SK-MEL-5 (cell line): ENCODE data around the gene SPOCD1. TPM values are rescaled to one million over a fixed set of nuclear protein-coding genes. Genes with fewer than 3 reads are reported as not detected.
"Not testable (repeated sequence)": the region's sequence is repeated elsewhere in the genome, so short reads cannot be mapped to it uniquely, and the experiment has no call there.

ENCODE experiments used
- DNase-seq: peaks from one replicate; pipeline ENCODE4 v3.0.0-alpha.2; 2016; ENCODE audit warnings: low read depth, low spot score
- in situ Hi-C: cut with HindIII; loops from 2 replicates; pipeline ENCODE4 v1.10.0; 2016; ENCODE audit warnings: low sequenced_read_pairs, high pct_unique_total_duplicates, low pct_unique_long_range_greater_than_20kb
- total RNA-seq: library from RNA; depleted of rRNA; stranded (reverse); fragments of >200 nt; shearing (Covaris generic); gene quantifications from 2 replicates; pipeline ENCODE4 v1.2.3, GENCODE V29; 2014

Gene SPOCD1
- total RNA-seq, 1 experiment from 2014 or later, result 1.5 TPM

DNA sequence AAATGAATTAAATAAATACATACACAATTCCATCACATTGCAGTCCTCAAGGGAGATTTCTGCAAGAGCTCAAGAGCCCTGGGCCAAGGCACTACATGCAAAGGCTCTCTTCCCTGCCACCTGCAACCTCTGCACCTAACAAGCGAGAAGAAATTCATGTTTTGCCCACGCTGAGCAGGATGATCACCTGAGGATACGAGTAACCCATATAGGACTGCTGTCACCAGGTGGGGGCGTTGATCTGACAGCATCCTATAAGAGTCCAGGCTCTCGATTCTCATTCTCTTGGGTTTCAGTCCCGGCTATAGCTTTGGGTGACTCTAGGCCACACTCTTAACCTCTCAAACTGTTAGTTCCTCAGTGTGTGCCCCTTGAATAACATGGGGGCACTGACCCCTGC is 18.7 kb upstream of the SPOCD1 start:
- in situ Hi-C loops, result no loop called here
- DNase-seq, result no peak

DNA sequence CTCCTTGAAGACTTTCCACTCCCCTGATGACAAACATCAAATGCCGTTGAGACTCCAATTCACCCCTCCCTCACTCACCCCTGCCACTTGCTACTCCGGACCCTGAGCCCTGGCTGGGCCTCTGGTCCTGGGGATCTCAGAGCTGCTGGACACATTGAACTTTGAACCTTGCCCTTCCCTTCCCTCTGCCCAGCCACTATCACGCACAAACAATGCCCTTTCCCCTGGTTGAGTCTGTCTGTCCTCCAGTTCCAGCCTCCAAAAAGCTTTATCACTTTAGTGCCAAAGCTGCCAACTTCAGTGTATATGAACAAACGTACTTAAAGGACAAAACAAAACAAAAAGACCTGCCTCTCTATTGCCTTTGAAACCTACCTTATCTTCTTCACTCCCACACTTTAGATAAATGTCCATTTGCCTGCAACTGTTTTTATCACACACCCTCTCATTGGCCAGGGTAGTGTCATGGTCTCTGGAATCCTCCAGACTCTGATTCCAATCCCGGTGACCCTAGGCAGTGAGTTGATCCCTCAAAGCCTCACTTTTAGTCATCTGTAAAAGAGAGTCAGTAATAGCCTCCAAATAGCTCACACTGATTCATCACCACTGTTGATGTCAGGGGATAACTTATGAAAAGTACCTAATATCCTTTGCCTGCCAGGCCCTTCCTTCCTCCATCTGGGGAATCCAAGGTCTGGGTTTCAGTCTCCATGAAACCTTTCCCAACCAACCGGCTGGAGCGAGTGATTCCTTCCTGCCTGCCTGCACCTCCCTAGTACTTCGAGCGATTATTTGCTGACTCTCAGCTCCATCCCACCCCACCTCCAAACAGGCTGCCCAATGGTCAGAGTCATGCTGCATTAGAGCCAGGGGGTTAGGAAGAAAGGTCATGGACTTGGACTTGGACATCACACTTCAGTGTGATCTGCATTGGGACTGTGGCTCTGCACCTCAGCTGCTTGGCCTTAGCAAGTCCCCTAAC is 15.9 kb upstream of the SPOCD1 start:
- in situ Hi-C loops, result no loop called here
- no peak for DNase-seq

DNA sequence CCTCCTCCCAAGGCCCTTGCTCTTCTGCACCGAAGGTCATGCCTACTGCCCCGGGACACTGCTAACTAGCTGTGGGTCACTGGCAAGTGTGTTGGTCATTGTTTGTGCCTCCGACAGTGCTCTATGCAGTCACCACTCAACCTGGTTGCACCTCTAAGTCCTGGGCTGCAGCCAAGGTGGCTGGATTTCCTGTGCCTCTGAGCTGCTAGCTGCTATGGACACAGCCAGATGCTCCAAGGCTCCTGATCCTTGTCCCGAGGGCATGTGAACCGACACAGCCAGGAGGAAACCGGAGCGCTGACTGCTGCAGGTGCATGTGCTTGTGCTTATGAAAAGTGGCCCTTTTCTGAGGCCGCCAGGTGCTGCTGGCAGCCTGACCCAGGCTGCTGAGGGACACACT is 14.7 kb upstream of the SPOCD1 start:
- DNase-seq, result no peak
- in situ Hi-C loops, result no loop called here

DNA sequence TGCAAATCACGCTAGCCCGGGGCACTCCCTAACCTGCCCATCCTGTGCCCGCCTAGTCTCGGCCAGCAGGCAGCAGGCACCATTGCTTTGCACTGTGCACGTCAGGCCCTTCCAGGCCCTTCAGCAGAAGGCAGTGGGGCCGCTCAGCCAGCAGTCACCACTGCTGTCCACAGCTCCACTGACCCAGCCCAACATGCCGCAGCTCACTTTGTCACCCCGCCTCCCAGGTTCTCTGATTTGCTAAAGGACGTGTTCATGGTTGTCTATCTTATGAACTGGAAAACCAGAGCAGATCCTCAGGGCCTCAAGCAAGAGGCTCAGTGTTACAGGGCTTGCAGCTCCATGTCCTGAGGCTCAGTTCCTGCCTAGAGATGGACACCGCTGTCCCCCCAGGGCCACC is 14.2 kb upstream of the SPOCD1 start:
- in situ Hi-C loops, result no loop called here
- no peak for DNase-seq

DNA sequence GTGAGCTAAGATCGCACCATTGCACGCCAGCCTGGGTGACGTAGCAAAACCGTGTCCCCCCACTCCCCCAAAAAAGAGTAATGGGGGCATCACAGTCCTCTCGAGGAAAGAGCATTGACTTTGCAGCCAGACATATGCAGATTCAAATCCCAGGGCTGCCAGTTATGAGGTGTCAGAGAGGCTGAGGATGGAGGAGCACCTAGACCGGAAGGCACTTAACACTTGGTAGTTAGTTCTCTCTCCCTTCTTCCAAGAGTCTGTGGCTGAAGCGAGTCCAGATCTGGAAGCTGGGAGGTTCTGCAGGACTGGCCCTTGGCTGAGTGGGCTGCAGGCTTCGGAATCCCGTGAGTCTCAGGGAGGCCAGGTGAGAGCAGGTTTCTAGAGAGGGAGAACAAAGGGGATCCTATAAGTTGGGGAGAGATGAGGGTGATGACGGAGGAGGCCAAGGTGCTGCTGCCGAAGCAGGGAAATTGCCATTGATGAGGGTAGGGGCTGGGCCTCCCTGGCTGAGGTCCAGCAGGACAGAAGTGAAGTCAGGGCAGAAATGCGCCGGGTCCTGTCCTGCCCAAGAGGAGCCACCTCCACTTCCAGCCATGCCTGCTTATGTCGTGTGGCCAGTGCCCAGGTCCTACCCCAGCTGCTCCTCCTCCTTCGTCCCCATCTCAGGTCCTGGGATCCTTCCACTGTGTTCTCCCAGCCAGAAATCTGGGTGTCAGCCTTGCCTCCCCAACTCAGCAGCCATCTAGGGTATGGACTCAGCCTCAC is 13.3 kb upstream of the SPOCD1 start:
- in situ Hi-C loops, result no loop called here
- no peak for DNase-seq

DNA sequence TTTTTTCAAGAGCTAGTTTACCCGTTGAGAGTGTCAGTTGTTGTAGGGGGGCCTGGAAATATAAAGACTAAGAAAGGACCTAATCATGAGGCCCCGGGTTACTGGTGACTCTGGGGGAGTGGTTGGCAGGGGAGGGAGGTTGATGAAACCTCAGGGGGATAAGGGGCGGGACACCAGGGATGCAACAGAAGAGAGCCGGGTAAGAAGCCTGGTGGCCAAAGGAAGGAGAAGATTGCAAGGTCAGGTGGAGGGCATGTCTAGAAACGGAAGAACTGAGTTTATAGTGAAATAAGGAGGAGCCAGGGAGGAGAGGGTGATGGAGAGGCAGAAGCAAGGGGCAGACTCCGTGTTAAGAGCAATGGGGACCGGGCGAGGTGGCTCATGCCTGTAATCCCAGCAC is 12.5 kb upstream of the SPOCD1 start:
- in situ Hi-C loops, result no loop called here

DNA sequence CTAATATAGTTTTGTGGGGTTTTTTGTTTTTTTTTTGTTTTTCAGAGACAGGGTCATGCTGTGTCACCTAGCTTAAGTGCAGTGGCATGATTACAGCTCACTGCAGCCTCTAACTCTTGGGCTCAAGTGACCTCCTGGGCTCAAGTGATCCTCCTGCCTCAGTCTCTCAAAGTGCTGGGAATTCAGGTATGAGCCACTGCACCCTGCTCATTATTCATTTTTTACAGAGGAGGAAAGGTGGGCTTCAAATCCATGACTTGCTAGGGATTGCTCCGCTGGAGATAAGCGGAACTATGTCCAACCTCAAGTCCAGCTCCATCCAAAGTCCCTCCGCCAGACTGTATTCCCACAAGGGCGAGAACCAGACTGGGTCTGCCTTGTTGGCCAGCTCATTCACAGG is 8.0 kb upstream of the SPOCD1 start:
- DNase-seq, result no peak
- in situ Hi-C loops, result no loop called here

More for the DNA sequence above, 12.5 kb upstream of the SPOCD1 start:
- DNase-seq, result no peak

DNA sequence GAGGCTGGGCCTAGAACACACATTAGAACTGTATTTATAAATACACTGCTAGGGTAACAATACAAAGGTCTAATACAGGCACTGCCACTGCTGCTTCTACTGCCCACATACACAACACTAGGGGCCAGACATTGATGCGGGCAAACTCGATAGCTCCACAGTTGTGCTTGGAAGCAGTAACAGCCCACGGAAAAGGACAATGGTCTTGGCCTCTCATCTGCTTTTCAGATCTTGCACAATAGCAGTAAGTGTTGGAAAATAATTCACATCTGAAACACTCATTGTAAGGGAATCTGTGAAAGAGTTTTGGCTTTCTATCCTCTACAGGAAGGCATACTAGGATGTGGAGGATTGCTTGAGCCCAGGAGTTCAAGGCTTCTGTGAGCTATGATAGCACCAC is 6.9 kb upstream of the SPOCD1 start:
- no peak for DNase-seq
- in situ Hi-C loops, result no loop called here

DNA sequence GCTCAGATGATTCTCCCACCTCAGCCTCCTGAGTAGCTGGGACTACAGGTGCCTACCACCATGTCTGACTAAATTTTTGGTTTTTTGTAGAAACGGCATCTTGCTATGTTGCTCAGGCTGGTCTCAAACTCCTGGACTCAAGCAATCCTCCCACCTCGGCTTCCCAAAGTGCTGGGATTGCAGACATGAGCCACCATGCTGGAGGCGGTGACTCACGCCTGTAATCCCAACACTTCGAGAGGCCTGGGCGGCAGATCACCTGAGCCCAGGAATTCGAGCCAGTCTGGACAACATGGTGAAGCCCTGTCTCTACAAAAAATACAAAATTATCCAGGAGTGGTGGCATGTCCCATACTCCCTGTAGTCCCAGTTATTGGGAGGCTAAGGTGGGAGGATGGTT is 4.4 kb upstream of the SPOCD1 start:
- DNase-seq, in situ Hi-C loops: not testable (repeated sequence)

DNA sequence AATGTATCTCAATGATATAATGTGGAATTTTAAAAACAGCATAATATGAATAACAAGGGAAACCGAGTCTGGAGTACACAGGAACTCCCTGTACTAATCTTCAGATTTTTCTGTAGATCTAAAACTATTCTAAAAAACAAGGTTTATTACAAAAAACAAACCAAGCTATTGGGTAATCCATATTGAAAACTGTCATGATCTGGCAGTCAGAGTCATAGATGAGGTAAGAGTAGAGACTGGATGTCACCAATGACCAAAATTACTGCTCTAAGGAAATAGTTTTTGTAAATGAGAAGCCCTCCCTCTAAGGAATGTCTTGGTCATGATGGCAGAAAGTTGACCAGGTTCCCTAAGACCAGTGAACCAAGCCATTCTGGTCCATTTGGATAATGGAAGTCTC is 2.4 kb upstream of the SPOCD1 start:
- in situ Hi-C loops, result no loop called here
- no peak for DNase-seq

DNA sequence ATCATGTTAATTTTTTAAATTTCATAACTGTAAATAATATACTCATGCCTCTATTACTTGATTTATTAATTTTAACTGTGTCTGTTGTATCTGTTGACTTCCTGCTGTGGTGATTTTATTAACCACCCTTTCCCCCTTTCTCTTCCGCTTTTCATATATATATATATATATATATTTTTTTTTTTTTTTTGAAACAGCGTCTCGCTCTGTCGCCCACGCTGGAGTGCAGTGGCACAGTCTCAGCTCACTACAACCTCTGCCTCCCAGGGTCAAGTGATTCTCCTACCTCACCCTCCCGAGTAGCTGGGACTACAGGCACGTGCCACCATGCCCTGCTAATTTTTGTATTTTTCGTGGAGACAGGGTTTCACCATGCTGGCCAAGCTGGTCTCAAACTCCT is 1.1 kb upstream of the SPOCD1 start:
- in situ Hi-C loops, DNase-seq: not testable (repeated sequence)

DNA sequence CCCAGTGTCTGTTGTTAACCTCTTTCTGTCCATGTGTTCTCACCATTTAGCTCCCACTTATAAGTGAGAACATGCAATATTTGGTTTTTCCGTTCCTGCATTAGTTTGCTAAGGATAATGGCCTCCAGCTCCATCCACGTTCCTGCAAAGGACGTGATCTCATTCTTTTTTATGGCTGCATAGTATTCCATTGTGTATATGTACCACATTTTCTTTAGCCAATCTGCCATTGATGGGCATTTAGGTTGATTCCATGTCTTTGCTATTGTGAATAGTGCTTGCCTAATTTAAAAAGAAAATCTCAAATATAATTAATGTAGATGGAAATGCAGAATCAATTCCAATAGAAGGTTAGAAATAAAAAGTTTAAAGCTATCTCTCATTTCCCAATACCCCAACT is 679 bp upstream of the SPOCD1 start:
- DNase-seq, in situ Hi-C loops: not testable (repeated sequence)

DNA sequence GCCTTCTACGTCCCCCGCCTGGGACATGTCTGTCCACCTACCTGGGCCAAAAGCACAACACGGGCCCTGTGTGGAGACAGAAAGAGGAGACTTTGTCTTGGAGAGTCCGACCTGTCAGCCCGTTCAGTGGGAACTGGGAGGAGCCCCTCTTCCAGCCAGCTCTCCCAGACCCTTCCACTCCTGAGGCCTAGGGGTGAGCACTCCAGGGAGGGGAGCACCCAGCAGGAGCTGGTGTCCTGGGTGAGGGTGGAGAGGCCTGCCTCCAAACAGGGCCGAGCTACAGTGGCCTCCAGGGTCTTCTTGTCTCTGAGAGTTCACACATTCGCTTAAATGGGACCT is 546 bp downstream of the SPOCD1 start:
- in situ Hi-C loops, result no loop called here
- no peak for DNase-seq

DNA sequence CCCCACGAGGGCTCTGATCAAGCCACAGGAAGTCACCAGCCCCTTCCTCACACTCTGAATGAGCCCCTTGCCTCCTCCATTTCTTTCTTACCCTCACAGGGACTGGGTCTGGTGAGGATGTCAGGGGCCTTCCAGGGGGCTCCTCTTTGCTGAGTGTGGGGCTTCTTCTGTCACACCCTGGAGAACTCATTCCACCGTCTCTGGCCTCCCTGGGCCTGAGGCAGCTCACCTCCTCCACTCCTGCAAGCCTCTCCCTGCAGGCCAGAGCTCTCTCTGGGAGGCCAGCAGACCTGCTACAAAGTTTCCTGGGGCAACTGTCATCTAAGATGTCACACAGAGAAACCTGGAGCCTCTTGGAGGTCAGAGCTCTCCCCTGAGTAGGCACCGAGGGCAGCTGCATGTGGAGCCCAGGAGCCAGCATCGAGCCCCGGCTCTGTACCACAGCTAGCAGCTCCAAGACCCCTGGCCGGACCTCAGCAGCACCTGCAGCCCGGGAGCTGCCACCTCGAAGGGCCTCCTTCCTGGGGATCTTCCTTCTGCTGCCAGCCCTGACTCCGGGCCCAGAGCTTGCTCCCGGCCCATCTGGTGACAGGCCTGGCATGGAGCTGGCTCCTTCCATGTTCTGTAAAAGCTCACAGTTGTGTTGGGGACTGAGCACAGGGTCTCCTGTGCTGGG is 1.1 kb downstream of the SPOCD1 start:
- DNase-seq, result no peak
- in situ Hi-C loops, result no loop called here

DNA sequence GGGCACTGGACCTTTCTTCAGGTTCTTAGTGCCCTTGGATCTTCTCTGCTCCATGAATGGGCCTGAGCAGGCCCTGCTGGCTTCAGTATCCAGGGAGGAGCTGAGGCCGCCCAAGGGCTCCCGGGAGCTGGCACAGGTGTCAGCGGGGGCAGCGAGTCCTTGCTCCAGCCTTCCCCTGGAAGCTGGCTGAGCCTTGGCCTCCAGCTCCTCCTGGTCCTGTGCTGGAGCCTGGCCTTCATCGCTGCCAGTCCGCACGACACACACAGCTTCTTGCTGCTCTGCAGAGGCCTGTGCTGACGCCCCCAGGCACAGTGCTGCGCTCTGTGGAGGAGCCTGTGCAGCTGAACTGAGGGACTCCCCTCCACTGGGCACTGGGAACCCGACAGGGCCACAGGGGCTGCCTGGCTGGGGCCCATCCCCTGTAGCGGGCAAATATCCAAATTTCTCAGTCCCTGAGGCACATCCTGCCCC is 1.7 kb downstream of the SPOCD1 start:
- DNase-seq, result no peak
- in situ Hi-C loops, result no loop called here

DNA sequence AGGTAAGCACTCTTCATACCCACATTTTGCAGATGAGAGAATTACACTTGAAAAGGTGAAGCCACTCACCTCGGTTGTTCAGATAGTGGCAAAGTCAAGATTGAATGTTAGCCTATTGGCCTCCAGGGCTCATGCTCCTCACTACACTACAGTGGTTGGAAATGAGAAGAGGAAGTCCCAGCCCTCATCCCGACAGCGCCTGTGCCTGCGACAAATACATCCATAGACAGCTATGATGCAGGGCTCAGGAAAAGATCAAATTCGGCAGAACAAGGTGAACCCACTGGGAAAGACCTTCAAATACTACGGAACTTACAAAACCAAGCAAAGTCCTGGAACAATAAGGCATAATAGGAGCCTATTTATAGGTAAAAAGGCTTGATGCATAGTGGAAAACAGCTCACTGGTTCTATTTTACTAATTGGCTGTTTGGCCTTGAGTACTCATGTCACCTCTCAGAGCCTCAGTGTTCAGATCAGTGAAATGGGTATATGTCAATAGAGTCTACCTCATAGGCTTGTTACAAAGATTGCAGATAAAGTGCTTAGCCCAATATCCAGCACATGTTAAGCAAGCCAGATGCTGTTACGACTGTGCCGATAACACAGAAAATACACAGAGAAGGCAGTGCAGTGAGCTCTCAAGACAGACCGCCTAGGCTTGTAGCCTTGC is 3.5 kb downstream of the SPOCD1 start:
- in situ Hi-C loops, result no loop called here
- no peak for DNase-seq

DNA sequence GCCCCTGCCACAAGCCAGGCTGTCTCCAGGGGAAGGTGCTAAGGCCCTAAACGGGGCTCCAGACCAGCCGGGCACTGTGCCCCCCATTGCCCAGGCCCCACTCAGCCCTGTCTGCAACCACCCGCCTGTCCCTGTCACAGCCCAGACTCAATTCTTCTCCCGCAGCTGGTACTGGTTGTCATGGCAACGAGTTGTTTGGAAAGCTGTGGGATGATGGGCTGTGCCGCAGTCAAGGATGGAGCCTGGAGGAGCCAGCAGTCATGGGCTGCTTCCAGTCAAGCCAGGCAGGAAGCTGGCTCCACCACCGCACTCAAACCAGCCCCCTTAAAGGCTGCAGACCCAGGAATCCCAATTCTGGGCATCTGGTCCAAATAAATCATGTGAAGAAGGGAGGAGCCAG is 4.2 kb downstream of the SPOCD1 start:
- no peak for DNase-seq
- in situ Hi-C loops, result no loop called here

DNA sequence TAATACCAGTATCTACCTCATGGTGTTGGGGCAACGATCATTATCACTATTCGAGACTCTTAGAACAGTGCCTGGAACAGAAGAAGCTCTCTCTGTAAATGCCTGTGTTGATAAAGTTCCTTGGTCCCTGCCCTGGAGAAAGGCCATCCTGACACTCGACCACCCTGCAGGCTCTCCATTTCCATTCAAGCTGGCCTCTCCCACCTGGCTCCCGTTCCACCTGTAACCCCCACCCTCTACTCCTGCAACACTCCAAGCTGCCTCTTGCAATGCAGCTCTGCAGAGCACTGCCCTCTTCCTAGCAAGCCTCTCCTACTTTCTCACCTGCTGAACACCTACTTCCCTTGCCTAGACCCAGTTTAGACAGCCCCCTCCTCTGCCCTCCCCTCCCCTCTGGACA is 6.1 kb downstream of the SPOCD1 start:
- in situ Hi-C loops, result no loop called here
- no peak for DNase-seq
